B cell (primary cell): ENCODE results near the gene ARRDC1.

Source experiments
- CTCF ChIP-seq: fragments of 200-600 bp; IDR thresholded peaks from one replicate; pipeline ENCODE4 v1.8.0; 2022; ENCODE audit warnings: antibody characterized with exemption, mild to moderate bottlenecking
- EZH2 ChIP-seq: IDR thresholded peaks from 2 replicates; pipeline ENCODE4 v1.6.1; 2012; ENCODE audit warnings: borderline replicate concordance, low read depth, mild to moderate bottlenecking, moderate library complexity, low read length; ENCODE audit not compliant: insufficient read depth, poor library complexity, severe bottlenecking

GRCh38 chr9:137598943-137599342, 6.5 kb upstream of the ARRDC1 start:
- TF ChIP-seq CTCF (no peak), EZH2 (no peak)
